ENCODE data around the gene NTN1.

DNA sequence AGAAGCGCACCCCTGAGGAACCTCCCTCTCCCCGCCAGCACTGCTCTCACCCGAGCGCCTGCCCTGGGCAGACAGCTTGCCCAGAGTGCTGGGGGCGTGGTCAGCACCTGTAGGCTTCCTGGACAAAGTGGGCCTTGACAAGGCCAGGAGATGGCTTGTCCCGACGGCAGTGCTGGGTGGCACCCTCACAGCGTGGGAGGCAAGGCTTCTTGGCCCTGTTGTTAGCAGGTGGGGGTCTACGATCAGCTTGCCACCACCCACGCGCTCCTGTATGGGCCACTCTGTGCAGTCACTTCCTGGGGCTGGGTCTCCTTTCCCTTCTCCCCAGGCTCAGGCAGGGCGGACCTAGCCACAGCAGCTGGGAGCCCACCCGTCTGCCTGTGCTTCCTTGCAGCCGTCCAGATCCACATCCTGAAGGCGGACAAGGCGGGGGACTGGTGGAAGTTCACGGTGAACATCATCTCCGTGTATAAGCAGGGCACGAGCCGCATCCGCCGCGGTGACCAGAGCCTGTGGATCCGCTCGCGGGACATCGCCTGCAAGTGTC lies 218.0 kb downstream of the NTN1 start:
- TF ChIP-seq GATA2 (IDR thresholded peaks at IDR 0.05; ENCODE audit: low read depth, low read length), result no peak
- no peak for TF ChIP-seq GATA3 (IDR thresholded peaks at IDR 0.05; ENCODE audit: low read depth, low read length)
